AG20443 (cell line): ENCODE data around the gene OMA1.

ENCODE experiments used
- DNase-seq: peaks from one replicate; pipeline ENCODE4 v3.0.0; 2012; ENCODE audit warnings: low spot score, mixed read lengths

The OMA1 gene

GRCh38 chr1:58431901-58432620, 114.5 kb downstream of the OMA1 start:
- DNase-seq = no peak
